HEK293T (cell line): ENCODE results near the gene YWHAB.
A peak's percentile ranks its signal among the peaks of the same experiment; 100 is the strongest.

Experiments used
- CTCF ChIA-PET: fragments of 350-600 bp; formaldehyde crosslinking; extraction: SDS; loops from one replicate; lab custom pipeline; 2021; ENCODE audit warnings: antibody characterized with exemption, inconsistent platforms; lab: Yijun Ruan, JAX
- POLR2A ChIA-PET: fragments of 350-600 bp; formaldehyde crosslinking; extraction: SDS; loops from one replicate; lab custom pipeline; 2020; ENCODE audit warnings: antibody characterized with exemption, inconsistent platforms; lab: Yijun Ruan, JAX
- DNase-seq: peaks from one replicate; pipeline ENCODE4 v3.0.0; 2012; ENCODE audit warnings: mixed read lengths; ENCODE audit errors: extremely low spot score
- ARNT ChIP-seq: fragments of 450-650 bp; IDR thresholded peaks from 2 replicates; pipeline ENCODE4 v1.6.1; 2017; ENCODE audit warnings: mild to moderate bottlenecking
- BHLHE40 ChIP-seq: fragments of 450-650 bp; IDR thresholded peaks from 2 replicates; pipeline ENCODE4 v1.6.1; 2016; ENCODE audit warnings: mild to moderate bottlenecking, moderate library complexity, borderline replicate concordance
- CTBP1 ChIP-seq: fragments of 450-650 bp; IDR thresholded peaks from 2 replicates; pipeline ENCODE4 v1.6.1; 2016; ENCODE audit warnings: borderline replicate concordance
- ELF4 ChIP-seq: fragments of 450-650 bp; IDR thresholded peaks from 2 replicates; pipeline ENCODE4 v1.6.1; 2017; ENCODE audit warnings: antibody characterized with exemption
- FOXA1 ChIP-seq: fragments of 450-650 bp; IDR thresholded peaks from 2 replicates; pipeline ENCODE4 v1.6.1; 2016; ENCODE audit warnings: mild to moderate bottlenecking
- FOXK2 ChIP-seq: fragments of 450-650 bp; IDR thresholded peaks from 2 replicates; pipeline ENCODE4 v1.6.1; 2016; ENCODE audit warnings: mild to moderate bottlenecking
- FOXM1 ChIP-seq: fragments of 450-650 bp; IDR thresholded peaks from 2 replicates; pipeline ENCODE4 v1.6.1; 2017; ENCODE audit warnings: mild to moderate bottlenecking, borderline replicate concordance
- HDGF ChIP-seq: fragments of 450-650 bp; IDR thresholded peaks from 2 replicates; pipeline ENCODE4 v1.6.1; 2017; ENCODE audit warnings: antibody characterized with exemption, borderline replicate concordance
- L3MBTL2 ChIP-seq: fragments of 450-650 bp; conservative IDR thresholded peaks from 2 replicates; pipeline ENCODE4 v1.6.1; 2016; ENCODE audit warnings: mild to moderate bottlenecking
- LEF1 ChIP-seq: fragments of 450-650 bp; IDR thresholded peaks from 2 replicates; pipeline ENCODE4 v1.6.1; 2017; ENCODE audit warnings: mild to moderate bottlenecking, borderline replicate concordance
- NFRKB ChIP-seq: fragments of 450-650 bp; IDR thresholded peaks from 2 replicates; pipeline ENCODE4 v1.6.1; 2016; ENCODE audit warnings: mild to moderate bottlenecking, moderate library complexity
- PKNOX1 ChIP-seq: fragments of 450-650 bp; IDR thresholded peaks from 2 replicates; pipeline ENCODE4 v1.6.1; 2016
- SP1 ChIP-seq: fragments of 450-650 bp; IDR thresholded peaks from 2 replicates; pipeline ENCODE4 v1.6.1; 2017
- SUZ12 ChIP-seq: fragments of 450-650 bp; IDR thresholded peaks from 2 replicates; pipeline ENCODE4 v1.6.1; 2016; ENCODE audit warnings: mild to moderate bottlenecking
- TARDBP ChIP-seq: fragments of 450-650 bp; IDR thresholded peaks from 2 replicates; pipeline ENCODE4 v1.6.1; 2016
- ZNF384 ChIP-seq: fragments of 450-650 bp; IDR thresholded peaks from 2 replicates; pipeline ENCODE4 v1.6.1; 2016

The YWHAB gene

GRCh38 chr20:44909872-44910689, 24.6 kb downstream of the YWHAB start, which contains the start of gene PABPC1L:
TSS of gene PABPC1L (plus strand) at chr20:44910060. CDS start at chr20:44910144, 84 bp downstream.
- peak; percentile 80 for DNase-seq
- TF ChIP-seq PKNOX1, result no peak
- peak; percentile 30; the same call in 1 of the 2 replicates for TF ChIP-seq L3MBTL2
- no peak for TF ChIP-seq TARDBP
- TF ChIP-seq CTBP1, result no peak
- no peak for TF ChIP-seq ZNF384
- ChIA-PET POLR2A (interaction anchor here (0.6 to 2.1 kb wide), 3 partner anchors 25 to 110 kb away, joined by 3 to 11 read pairs (median 3); partner anchors contain the start of genes TOMM34 and YWHAB), CTCF (interaction anchor here (0.6 to 1.2 kb wide), 3 partner anchors 14 to 384 kb away, joined by 3 to 4 read pairs (median 4); no protein-coding TSS in a partner anchor)

GRCh38 chr20:44910690-44911262, 25.3 kb downstream of the YWHAB start:
- DNase-seq, result no peak
- ChIA-PET CTCF (interaction anchor here (0.6 to 1.2 kb wide), 3 partner anchors 13 to 384 kb away, joined by 3 to 4 read pairs (median 4); no protein-coding TSS in a partner anchor), POLR2A (interaction anchor here (0.6 to 2.1 kb wide), 3 partner anchors 26 to 111 kb away, joined by 3 to 11 read pairs (median 3); partner anchors contain the start of genes TOMM34 and YWHAB)
- TF ChIP-seq BHLHE40 (no peak), L3MBTL2 (no peak), FOXK2 (no peak), SP1 (no peak), FOXM1 (no peak), ELF4 (no peak), ARNT (no peak), FOXA1 (no peak), PKNOX1 (no peak), LEF1 (no peak), ZNF384 (no peak), CTBP1 (no peak), TARDBP (no peak), SUZ12 (no peak), HDGF (no peak), NFRKB (no peak)

GRCh38 chr20:44911264-44911921, 25.9 kb downstream of the YWHAB start:
- ChIA-PET POLR2A (interaction anchor here (1.2 kb wide), 1 partner anchor 48 kb away, joined by 3 read pairs; the partner anchor contains the start of gene TOMM34), CTCF (interaction anchor here (0.7 to 1.2 kb wide), 2 partner anchors 12 to 19 kb away, joined by 4 read pairs; no protein-coding TSS in a partner anchor)
- TF ChIP-seq LEF1 (no peak), TARDBP (no peak), SP1 (no peak), NFRKB (no peak)
- DNase-seq, result peak; percentile 66

- CTCF ChIA-PET, result no interaction called here
Measured at GRCh38 chr20:44912189-44912588, 26.7 kb downstream of the YWHAB start.

GRCh38 chr20:44914924-44915323, 29.4 kb downstream of the YWHAB start:
- no peak for DNase-seq
- TF ChIP-seq SP1 (no peak), FOXA1 (no peak), NFRKB (no peak), HDGF (no peak), CTBP1 (no peak), BHLHE40 (no peak), LEF1 (no peak), L3MBTL2 (no peak), FOXK2 (no peak), ELF4 (no peak), ZNF384 (no peak), PKNOX1 (no peak), FOXM1 (no peak), ARNT (no peak), TARDBP (no peak), SUZ12 (no peak)
- ChIA-PET CTCF (no interaction called here), POLR2A (no interaction called here)

More at GRCh38 chr20:44912189-44912588, 26.7 kb downstream of the YWHAB start:
- no peak for DNase-seq
- POLR2A ChIA-PET, result no interaction called here
- TF ChIP-seq ZNF384 (no peak), LEF1 (no peak), HDGF (no peak), FOXA1 (no peak), FOXM1 (no peak), FOXK2 (no peak), NFRKB (no peak), BHLHE40 (no peak), ARNT (no peak), L3MBTL2 (no peak), SP1 (no peak), TARDBP (no peak), CTBP1 (no peak), PKNOX1 (no peak), SUZ12 (no peak), ELF4 (no peak)
